Activated naive CD8-positive, alpha-beta T cell treated with anti-CD3 and anti-CD28 coated beads, Interleukin-2, amount 50 U/mL, for 24 hours (primary cell): ENCODE measurements around the gene ARID2.

ENCODE experiments used
- ATAC-seq: fragments of 150-1000 bp; cut with Tn5 transposase; one replicate; pipeline ENCODE4 v1.10.0; 2021
- DNase-seq: peaks from one replicate; pipeline ENCODE4 v3.0.0; 2021
- H3K27ac Mint-ChIP-seq: one replicate; pipeline ENCODE4 v1.8.0; 2021; ENCODE audit warnings: mild to moderate bottlenecking, mixed read lengths
- H3K27me3 Mint-ChIP-seq: one replicate; pipeline ENCODE4 v1.8.0; 2021; ENCODE audit warnings: mixed read lengths
- H3K36me3 Mint-ChIP-seq: one replicate; pipeline ENCODE4 v1.8.0; 2021; ENCODE audit warnings: low read depth, mixed read lengths
- H3K4me1 Mint-ChIP-seq: one replicate; pipeline ENCODE4 v1.8.0; 2021; ENCODE audit warnings: mixed read lengths
- H3K4me3 Mint-ChIP-seq: one replicate; pipeline ENCODE4 v1.8.0; 2021; ENCODE audit warnings: mild to moderate bottlenecking, moderate library complexity, mixed read lengths
- H3K9me3 Mint-ChIP-seq: one replicate; pipeline ENCODE4 v1.8.0; 2021; ENCODE audit warnings: mixed read lengths

ARID2 gene

DNA sequence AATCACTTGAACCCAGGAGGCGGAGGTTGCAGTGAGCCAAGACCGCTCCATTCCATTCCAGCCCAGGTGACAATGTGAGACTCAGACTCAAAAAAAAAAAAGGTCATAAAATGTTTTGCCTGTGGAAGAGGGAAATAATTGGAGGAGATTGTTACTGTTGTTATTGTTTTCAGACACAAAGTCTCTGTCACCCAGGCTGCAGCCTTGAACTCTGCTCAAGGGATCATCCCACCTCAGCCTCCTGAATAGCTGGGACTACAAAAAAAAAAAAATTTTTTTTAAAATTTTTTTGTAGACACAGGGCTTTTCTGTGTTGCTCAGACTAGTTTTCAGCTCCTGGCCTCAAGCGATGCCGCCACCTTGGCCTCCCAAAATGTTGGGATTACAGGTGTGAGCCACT lies 33.9 kb downstream of the ARID2 start:
- DNase-seq (no peak), ATAC-seq (no peak)
- Mint-ChIP-seq H3K36me3 (peaks cover 16% of the 10 kb centered on the region), H3K4me3 (no peak overlapping the region), H3K27ac (no peak overlapping the region), H3K4me1 (peaks cover 31% of the 10 kb centered on the region), H3K27me3 (no peaks in the 10 kb centered on the region), H3K9me3 (peaks cover 2% of the 10 kb centered on the region)

DNA sequence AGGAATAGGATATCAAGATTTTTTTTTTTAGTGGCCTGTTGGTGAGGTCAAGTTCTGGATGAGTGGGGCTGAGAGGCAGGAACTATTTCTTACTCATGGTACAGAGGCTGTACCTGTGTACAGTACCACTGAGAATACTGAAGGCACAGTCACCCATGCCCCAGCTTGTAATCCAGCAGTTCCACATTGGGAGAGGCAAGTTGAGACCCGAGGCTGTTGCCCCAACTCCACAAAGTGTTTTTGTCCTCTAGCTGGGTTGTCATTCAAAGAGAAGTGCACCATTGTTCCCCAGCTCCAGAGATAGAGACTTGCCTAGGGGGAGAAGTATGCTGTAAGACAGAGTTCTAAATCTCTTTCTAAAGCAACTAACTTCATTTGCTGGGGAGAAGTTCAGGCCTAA lies 38.7 kb downstream of the ARID2 start:
- H3K27ac Mint-ChIP-seq: no peak overlapping the region
- no peak for DNase-seq
- peaks cover 14% of the 10 kb centered on the region for H3K9me3 Mint-ChIP-seq
- H3K27me3 Mint-ChIP-seq: no peaks in the 10 kb centered on the region
- H3K4me1 Mint-ChIP-seq: peaks cover 33% of the 10 kb centered on the region
- H3K4me3 Mint-ChIP-seq: no peak overlapping the region
- H3K36me3 Mint-ChIP-seq: peaks cover 34% of the 10 kb centered on the region
- no peak for ATAC-seq

DNA sequence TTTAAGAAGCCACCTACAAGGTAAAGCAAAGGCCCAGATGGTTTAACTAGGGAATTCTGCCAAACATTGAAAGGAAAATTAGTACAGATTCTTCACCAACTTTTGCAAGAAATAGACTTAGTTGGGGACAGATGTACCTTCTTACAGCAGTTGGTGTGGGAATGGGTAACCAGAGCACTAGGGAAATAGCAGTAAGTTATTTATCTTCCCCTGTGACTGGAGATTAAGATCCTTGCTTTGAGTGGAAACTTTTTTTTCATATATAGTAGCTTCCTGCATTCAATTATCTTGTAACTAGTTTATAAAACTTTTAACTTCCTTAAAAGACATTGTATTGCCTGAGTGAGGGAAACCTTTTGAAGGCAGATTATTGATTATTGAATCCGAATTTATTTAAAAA lies 44.2 kb downstream of the ARID2 start:
- Mint-ChIP-seq H3K27ac (no peak overlapping the region), H3K36me3 (peaks cover 15% of the 10 kb centered on the region), H3K27me3 (no peaks in the 10 kb centered on the region), H3K4me3 (no peak overlapping the region), H3K4me1 (peaks cover 30% of the 10 kb centered on the region), H3K9me3 (peaks cover 9% of the 10 kb centered on the region)
- DNase-seq (no peak), ATAC-seq (no peak)

DNA sequence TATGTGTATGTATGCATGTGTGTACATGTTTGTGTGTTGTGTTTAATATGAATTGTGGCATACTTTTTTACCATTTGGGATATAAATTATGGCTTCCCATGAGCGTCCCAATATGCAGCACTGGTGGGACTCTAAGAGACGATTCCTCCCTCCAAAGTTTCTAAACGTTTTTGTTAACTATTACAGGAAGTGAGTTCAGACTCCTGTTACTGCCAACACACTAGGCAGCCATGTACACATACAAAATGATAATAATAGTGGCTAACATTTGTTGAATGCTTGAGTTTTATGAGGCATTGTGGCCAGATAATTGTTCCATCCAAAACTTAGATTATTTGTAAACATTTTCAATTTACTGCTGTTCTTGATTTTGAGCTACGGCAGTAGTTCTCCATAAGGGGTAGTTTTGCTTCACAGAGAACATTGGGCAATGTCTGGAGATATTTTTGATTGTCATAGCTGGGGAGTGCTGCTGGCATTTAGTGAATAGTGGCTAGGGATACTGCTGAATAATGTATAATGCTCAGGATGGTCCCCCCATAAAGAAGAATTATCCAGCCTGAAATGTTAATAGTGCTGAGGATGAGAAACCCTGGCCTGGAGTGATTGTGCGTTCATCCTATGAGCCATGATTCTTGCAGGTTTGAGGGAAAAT lies 45.1 kb downstream of the ARID2 start:
- Mint-ChIP-seq H3K9me3 (peaks cover 1% of the 10 kb centered on the region), H3K4me3 (no peak overlapping the region), H3K27me3 (no peaks in the 10 kb centered on the region), H3K27ac (peak overlapping the region; percentile 50), H3K36me3 (peaks cover 8% of the 10 kb centered on the region), H3K4me1 (peaks cover 27% of the 10 kb centered on the region)
- ATAC-seq (no peak), DNase-seq (no peak)

DNA sequence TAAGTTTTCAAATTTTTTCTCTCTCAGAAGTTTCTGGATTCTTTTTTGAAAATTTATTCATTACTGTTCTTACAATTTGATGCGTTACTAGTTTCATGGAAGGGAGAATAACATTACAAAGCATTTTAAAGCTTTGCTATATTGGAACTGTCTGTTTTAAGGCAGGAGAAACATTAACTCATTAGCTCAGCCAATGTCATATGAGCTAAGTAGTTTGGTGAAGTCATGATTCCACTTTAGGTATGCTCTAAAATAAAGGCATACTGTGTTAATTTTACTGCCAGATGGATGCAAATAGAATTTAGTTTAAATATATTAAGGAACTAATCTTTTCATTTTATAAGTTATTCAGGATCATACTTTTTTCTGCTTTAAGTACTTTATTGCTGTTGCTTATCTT lies 46.0 kb downstream of the ARID2 start:
- no peak overlapping the region for H3K4me3 Mint-ChIP-seq
- DNase-seq: no peak
- H3K27me3 Mint-ChIP-seq: no peaks in the 10 kb centered on the region
- ATAC-seq: no peak
- no peak overlapping the region for H3K27ac Mint-ChIP-seq
- H3K4me1 Mint-ChIP-seq: peaks cover 23% of the 10 kb centered on the region
- no peaks in the 10 kb centered on the region for H3K9me3 Mint-ChIP-seq
- peaks cover 5% of the 10 kb centered on the region for H3K36me3 Mint-ChIP-seq

DNA sequence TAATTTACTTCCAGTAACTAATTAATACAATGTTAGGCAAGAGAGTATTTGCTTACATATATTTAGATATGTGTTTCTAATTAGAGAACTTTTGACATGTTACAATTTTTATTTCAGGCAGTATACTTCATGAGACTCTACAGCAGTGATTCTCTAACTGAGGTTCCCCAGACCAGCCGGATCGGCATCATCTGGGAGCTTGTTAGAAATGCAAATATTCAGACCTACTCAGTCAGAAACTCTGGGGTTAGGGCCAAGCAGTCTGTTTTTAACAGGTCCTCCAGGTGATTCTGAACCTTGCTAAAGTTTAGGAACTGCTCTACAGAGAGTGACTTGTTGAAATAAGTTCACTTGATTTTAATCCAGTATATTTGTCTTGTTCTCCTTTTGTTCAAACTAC lies 46.5 kb downstream of the ARID2 start:
- Mint-ChIP-seq H3K4me1 (peaks cover 22% of the 10 kb centered on the region), H3K27me3 (no peaks in the 10 kb centered on the region), H3K4me3 (no peak overlapping the region), H3K9me3 (no peaks in the 10 kb centered on the region), H3K36me3 (peaks cover 5% of the 10 kb centered on the region), H3K27ac (no peak overlapping the region)
- DNase-seq (no peak), ATAC-seq (no peak)

DNA sequence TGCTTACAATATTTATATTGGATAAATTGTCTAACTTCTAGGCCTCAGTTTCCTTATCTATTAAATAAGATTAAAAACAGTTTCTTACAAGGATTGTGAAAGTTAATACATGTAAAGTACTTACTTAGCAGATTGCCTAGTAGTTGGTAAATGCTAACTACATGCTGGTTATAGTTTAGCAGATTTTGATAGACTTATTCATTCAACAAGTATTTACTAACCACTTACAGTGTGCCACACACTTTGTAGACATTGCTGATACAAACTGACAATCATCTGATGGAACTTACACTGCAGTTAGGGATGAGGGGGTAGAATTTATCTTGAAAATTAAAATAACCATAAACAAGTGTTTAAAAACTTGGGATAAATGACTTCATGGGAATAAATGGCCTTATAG lies 50.4 kb downstream of the ARID2 start:
- no peaks in the 10 kb centered on the region for H3K27me3 Mint-ChIP-seq
- peaks cover 6% of the 10 kb centered on the region for H3K36me3 Mint-ChIP-seq
- H3K4me3 Mint-ChIP-seq: no peak overlapping the region
- DNase-seq: no peak
- ATAC-seq: no peak
- H3K27ac Mint-ChIP-seq: no peak overlapping the region
- no peaks in the 10 kb centered on the region for H3K9me3 Mint-ChIP-seq
- H3K4me1 Mint-ChIP-seq: peaks cover 2% of the 10 kb centered on the region

DNA sequence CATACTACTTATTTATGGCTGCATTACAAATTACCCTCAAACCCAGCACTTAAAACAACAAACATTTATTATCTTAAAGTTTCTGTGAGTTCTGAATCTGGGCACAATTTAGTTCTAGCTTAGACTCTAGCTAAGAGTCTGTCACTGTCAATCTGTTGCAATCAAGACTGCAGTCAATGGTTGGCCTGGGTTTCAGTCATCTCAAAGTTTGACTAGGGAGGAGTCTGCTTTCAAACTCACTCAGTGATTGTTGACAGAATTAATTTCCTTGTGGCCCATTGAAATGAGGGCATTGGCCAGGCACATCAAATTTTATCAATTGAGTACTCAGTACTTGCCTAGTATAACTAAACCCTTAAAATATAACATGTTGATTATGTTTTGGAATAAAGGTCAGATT lies 51.6 kb downstream of the ARID2 start:
- no peaks in the 10 kb centered on the region for H3K9me3 Mint-ChIP-seq
- ATAC-seq (no peak), DNase-seq (no peak)
- no peaks in the 10 kb centered on the region for H3K4me1 Mint-ChIP-seq
- no peaks in the 10 kb centered on the region for H3K27me3 Mint-ChIP-seq
- H3K27ac Mint-ChIP-seq: no peak overlapping the region
- no peak overlapping the region for H3K4me3 Mint-ChIP-seq
- H3K36me3 Mint-ChIP-seq: peaks cover 6% of the 10 kb centered on the region

DNA sequence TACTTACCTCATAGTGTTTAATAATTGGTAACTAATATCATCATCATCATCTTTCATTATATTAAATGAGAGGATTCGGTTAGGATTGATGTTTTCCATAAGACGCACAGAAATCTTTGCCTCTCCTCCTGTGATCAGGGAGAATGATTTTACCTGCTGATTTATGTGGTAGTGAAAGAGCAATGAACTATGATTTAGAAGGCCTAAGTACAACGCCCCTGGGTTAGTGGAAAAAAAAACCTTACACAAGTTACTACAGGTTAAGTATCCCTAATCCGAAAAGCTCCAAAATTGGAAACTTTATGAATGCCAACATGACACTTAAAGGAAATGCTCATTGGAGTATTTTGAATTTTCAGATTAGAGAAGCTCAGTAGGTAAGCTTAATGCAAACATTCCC lies 55.8 kb downstream of the ARID2 start:
- Mint-ChIP-seq H3K36me3 (peaks cover 3% of the 10 kb centered on the region), H3K9me3 (no peaks in the 10 kb centered on the region), H3K4me3 (no peak overlapping the region), H3K27ac (no peak overlapping the region), H3K4me1 (peaks cover 5% of the 10 kb centered on the region), H3K27me3 (no peaks in the 10 kb centered on the region)
- DNase-seq: no peak
- ATAC-seq: no peak

DNA sequence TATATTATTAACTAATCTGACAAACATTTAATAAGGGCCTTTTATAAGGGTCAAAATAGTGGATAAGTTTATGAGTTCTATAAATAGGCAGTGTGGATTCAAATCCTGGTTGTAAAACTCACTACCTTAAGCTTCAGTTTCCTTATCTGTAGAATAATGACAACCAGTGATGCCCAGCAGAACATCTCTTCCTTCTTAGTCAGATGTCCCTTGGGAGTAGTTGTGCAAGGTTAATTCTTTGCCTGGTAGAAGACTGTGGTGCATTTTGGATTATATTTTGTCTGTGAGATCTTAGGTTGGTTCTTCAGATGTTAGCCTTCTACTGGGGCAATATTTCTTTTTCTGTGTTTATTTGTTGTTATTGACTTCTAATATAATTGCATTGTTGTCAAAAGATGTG lies 59.5 kb downstream of the ARID2 start:
- no peak overlapping the region for H3K4me3 Mint-ChIP-seq
- DNase-seq (no peak), ATAC-seq (no peak)
- peaks cover 5% of the 10 kb centered on the region for H3K4me1 Mint-ChIP-seq
- H3K27ac Mint-ChIP-seq: no peak overlapping the region
- no peaks in the 10 kb centered on the region for H3K9me3 Mint-ChIP-seq
- H3K27me3 Mint-ChIP-seq: no peaks in the 10 kb centered on the region
- H3K36me3 Mint-ChIP-seq: no peaks in the 10 kb centered on the region

DNA sequence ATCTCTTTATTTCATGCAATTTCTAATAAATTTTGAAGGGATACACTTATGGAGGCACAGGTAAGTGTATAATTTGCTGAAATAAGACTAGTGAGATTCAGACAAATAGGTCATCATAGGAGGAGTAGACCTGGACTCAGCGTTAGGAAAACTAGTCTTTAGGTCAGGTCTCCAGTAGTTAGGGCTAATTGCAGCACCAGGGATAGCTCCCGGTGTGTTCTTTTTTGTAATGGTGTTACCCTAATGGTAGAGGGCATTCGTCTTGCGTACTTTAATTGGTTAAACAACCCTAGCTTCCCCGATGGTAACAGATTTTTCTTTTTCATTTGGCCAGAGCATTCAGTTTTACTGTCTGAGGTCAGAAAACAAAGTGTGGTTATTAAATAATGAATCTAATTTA lies 64.9 kb downstream of the ARID2 start:
- no peaks in the 10 kb centered on the region for H3K27me3 Mint-ChIP-seq

DNA sequence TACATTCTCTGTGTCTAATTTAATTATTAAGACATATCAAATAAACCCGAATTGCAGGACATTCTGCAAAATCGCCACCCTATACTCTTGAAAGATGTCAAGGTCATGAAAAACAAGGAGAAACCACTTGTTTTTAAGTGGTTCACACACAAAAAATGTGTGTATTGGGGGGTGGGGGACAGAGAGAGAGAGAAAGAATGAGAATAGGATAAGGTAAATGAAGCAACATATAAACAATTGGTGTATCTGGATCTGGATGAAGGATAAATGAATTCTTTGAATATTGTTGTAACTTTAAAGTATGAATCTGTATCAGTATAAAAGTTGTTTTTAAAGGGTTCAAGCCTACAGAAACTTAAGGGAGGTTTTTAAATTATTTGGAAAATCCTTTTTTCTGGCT lies 72.1 kb downstream of the ARID2 start:
- ATAC-seq (no peak), DNase-seq (no peak)
- H3K27ac Mint-ChIP-seq: no peak overlapping the region
- peaks cover 18% of the 10 kb centered on the region for H3K36me3 Mint-ChIP-seq
- H3K4me3 Mint-ChIP-seq: no peak overlapping the region
- H3K4me1 Mint-ChIP-seq: peaks cover 23% of the 10 kb centered on the region
- no peaks in the 10 kb centered on the region for H3K27me3 Mint-ChIP-seq
- no peaks in the 10 kb centered on the region for H3K9me3 Mint-ChIP-seq

More for the DNA sequence above, 64.9 kb downstream of the ARID2 start:
- peaks cover 8% of the 10 kb centered on the region for H3K36me3 Mint-ChIP-seq
- H3K4me1 Mint-ChIP-seq: peaks cover 3% of the 10 kb centered on the region
- ATAC-seq (no peak), DNase-seq (no peak)
- H3K27ac Mint-ChIP-seq: no peak overlapping the region
- no peaks in the 10 kb centered on the region for H3K9me3 Mint-ChIP-seq
- H3K4me3 Mint-ChIP-seq: no peak overlapping the region

DNA sequence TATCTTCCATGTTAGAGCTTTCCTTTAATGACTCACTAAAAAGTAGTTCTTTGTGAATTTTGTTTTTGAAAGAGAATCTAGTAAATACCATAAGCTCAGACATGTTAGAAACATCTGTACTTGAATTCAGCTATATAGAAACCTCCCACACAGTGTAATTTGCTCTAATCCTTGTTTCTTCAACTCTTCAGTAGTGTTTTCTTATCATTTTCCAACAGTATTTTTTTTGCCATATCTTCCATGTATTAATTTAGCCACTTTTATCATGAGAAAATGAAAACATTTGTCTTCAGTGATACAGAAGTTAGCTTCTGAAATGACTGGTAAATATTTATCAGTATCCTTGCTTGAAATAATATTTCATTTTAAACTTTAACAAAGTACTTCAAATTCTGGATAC lies 73.6 kb downstream of the ARID2 start:
- Mint-ChIP-seq H3K27me3 (no peaks in the 10 kb centered on the region), H3K9me3 (no peaks in the 10 kb centered on the region), H3K4me3 (no peak overlapping the region), H3K4me1 (peaks cover 28% of the 10 kb centered on the region), H3K36me3 (peaks cover 18% of the 10 kb centered on the region), H3K27ac (no peak overlapping the region)
- ATAC-seq: no peak
- DNase-seq: no peak

DNA sequence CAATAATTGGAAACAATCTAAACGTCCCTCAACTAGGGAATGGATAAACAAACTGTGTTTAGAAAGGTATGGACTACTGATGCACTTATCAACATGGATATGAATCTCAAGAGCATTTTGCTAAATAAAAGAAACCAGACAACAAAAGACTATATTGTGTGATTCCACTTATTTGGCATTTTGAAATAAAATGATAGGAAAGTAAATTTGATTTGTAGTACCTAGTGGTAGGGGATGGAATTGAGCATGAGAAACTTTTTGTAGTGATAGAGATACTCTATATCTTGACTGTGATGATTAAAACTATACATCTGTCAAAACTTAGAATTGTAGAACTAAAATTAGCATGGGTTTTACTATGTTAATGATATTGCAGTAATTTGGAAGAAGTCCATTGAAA lies 87.1 kb downstream of the ARID2 start:
- DNase-seq: no peak
- Mint-ChIP-seq H3K36me3 (peaks cover 22% of the 10 kb centered on the region), H3K9me3 (no peaks in the 10 kb centered on the region), H3K27ac (no peak overlapping the region), H3K27me3 (no peaks in the 10 kb centered on the region), H3K4me1 (no peaks in the 10 kb centered on the region), H3K4me3 (no peak overlapping the region)
- ATAC-seq: no peak

DNA sequence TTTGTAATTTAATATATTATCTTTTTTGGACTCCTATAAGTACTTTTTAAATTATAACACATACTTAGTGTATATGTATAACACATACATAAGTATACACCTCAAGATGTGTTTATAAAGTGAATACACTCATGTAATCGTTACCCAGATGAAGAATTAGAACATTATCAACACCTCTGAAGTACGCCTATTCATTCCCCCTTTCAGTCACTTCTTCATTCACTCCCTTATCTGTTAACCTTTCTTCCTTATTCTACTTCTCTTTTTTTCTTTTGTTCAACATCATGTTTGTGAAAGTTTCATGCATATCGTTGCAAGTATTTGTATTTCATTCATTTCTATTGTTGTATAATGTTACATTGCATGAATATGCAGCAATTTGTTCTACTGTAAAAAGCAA lies 98.5 kb downstream of the ARID2 start:
- Mint-ChIP-seq H3K4me1 (no peaks in the 10 kb centered on the region), H3K27me3 (no peaks in the 10 kb centered on the region), H3K27ac (no peak overlapping the region), H3K9me3 (peaks cover 9% of the 10 kb centered on the region), H3K4me3 (no peak overlapping the region), H3K36me3 (peaks cover 50% of the 10 kb centered on the region)
- ATAC-seq (no peak), DNase-seq (no peak)

DNA sequence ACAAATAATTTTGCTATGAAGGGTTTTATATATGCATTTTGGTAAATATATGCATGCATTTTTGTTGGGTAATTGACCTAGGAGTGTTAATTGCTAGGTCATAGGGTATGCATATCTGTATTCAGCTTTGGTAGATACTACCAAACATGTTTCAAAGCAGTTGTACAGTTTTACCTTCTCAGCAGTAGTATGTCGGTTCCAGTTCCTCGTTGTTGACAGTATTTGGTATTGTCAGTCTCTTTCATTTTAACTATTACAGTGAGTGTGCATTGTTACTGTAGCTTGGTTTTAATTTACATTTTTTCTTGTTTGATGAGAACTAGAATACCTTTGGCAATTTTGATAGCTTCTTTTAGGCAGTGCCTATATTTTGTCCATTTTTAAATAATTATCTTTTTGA lies 98.9 kb downstream of the ARID2 start:
- H3K36me3 Mint-ChIP-seq: peaks cover 46% of the 10 kb centered on the region

More for the DNA sequence above, 98.9 kb downstream of the ARID2 start:
- Mint-ChIP-seq H3K9me3 (peaks cover 9% of the 10 kb centered on the region), H3K27me3 (no peaks in the 10 kb centered on the region), H3K27ac (no peak overlapping the region), H3K4me3 (no peak overlapping the region), H3K4me1 (no peaks in the 10 kb centered on the region)
- DNase-seq: no peak
- no peak for ATAC-seq
